ENCODE results near the gene KCNIP4. TPM values are rescaled to one million over a fixed set of nuclear protein-coding genes. Genes with fewer than 3 reads are reported as not detected.

KCNIP4 gene
- total RNA-seq, 3 donors from 2014 or later, result 0.96 to 11.3 (median 2.4) TPM

GRCh38 chr4:21652508-21653231 lies 295.9 kb downstream of the KCNIP4 start:
- Histone ChIP-seq H3K4me1 (ENCODE audit: low read depth) (no peaks in the 10 kb centered on the region), H3K4me3 (no peak overlapping the region), H3K36me3 (ENCODE audit: low read depth) (no peaks in the 10 kb centered on the region), H3K9me3 (no peaks in the 10 kb centered on the region)
- intact Hi-C loops (cut with DNase I, micrococcal nuclease), result no loop called here
- TF ChIP-seq, protein P1, sequence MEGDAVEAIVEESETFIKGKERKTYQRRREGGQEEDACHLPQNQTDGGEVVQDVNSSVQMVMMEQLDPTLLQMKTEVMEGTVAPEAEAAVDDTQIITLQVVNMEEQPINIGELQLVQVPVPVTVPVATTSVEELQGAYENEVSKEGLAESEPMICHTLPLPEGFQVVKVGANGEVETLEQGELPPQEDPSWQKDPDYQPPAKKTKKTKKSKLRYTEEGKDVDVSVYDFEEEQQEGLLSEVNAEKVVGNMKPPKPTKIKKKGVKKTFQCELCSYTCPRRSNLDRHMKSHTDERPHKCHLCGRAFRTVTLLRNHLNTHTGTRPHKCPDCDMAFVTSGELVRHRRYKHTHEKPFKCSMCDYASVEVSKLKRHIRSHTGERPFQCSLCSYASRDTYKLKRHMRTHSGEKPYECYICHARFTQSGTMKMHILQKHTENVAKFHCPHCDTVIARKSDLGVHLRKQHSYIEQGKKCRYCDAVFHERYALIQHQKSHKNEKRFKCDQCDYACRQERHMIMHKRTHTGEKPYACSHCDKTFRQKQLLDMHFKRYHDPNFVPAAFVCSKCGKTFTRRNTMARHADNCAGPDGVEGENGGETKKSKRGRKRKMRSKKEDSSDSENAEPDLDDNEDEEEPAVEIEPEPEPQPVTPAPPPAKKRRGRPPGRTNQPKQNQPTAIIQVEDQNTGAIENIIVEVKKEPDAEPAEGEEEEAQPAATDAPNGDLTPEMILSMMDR (IDR thresholded peaks at IDR 0.05), result no peak
- ATAC-seq (no peak), DNase-seq (no peak)

- Histone ChIP-seq H3K36me3 (ENCODE audit: low read depth) (no peaks in the 10 kb centered on the region), H3K4me3 (no peak overlapping the region), H3K9me3 (no peaks in the 10 kb centered on the region), H3K4me1 (ENCODE audit: low read depth) (no peaks in the 10 kb centered on the region)
- intact Hi-C loops (cut with DNase I, micrococcal nuclease), result no loop called here
- TF ChIP-seq, protein P1 (IDR thresholded peaks at IDR 0.05), result no peak
- DNase-seq, result no peak
- ATAC-seq, result no peak
Measured at GRCh38 chr4:21649391-21650090, 299.0 kb downstream of the KCNIP4 start.

GRCh38 chr4:21645776-21646175 lies 302.8 kb downstream of the KCNIP4 start:
- Histone ChIP-seq H3K4me3 (no peak overlapping the region), H3K9me3 (no peaks in the 10 kb centered on the region), H3K4me1 (ENCODE audit: low read depth) (no peaks in the 10 kb centered on the region), H3K36me3 (ENCODE audit: low read depth) (no peaks in the 10 kb centered on the region)
- DNase-seq (no peak), ATAC-seq (no peak)
- intact Hi-C loops (cut with DNase I, micrococcal nuclease), result no loop called here
- TF ChIP-seq, protein P1 (IDR thresholded peaks at IDR 0.05), result no peak

- intact Hi-C loops (cut with DNase I, micrococcal nuclease), result no loop called here
- DNase-seq, result no peak
Measured at GRCh38 chr4:21641696-21642095, 306.9 kb downstream of the KCNIP4 start.

DNA sequence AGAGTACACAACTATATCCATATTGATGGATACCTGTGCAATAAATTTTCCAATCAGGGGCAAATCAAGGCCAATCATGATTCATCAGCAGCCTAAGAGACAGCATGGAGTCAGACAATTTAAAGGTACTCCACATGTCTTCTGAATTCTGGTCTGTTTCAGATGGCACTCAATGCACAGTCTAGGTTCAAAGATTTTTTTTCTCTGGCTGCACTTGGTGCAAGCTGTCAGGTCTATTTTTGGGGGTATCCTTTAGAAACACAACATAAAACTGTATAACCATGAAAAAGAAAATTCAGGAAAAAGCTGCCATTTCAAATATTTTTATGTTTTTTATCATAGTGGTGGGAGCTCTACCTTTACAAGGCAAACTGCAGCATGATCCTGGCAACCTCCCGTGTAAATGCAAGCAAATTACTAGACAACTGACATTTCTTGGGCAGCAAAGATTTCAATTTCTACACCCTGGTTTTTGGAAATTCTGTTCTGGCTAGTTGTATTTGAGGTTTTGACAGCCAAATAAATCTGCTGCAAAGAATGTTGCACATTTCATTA lies 310.3 kb downstream of the KCNIP4 start:
- no peak for DNase-seq
- H3K4me1 ChIP-seq (ENCODE audit: low read depth), result no peaks in the 10 kb centered on the region
- TF ChIP-seq, protein P1 (IDR thresholded peaks at IDR 0.05), result no peak
- H3K9me3 ChIP-seq, result no peaks in the 10 kb centered on the region
- no peak for ATAC-seq
- H3K36me3 ChIP-seq (ENCODE audit: low read depth), result no peaks in the 10 kb centered on the region
- H3K4me3 ChIP-seq, result no peak overlapping the region
- intact Hi-C loops (cut with DNase I, micrococcal nuclease), result no loop called here

More at GRCh38 chr4:21641696-21642095, 306.9 kb downstream of the KCNIP4 start:
- Histone ChIP-seq H3K9me3 (no peaks in the 10 kb centered on the region), H3K36me3 (ENCODE audit: low read depth) (no peaks in the 10 kb centered on the region), H3K4me3 (no peak overlapping the region), H3K4me1 (ENCODE audit: low read depth) (no peaks in the 10 kb centered on the region)
- no peak for ATAC-seq
- TF ChIP-seq, protein P1 (IDR thresholded peaks at IDR 0.05), result no peak
